Renal cortex interstitium (tissue), 11 donors: ENCODE results near the gene SLC38A2. TPM values are rescaled to one million over a fixed set of nuclear protein-coding genes. Genes with fewer than 3 reads are reported as not detected.

ENCODE experiments used
- DNase-seq, 11 donors: peaks; one replicate each; pipeline ENCODE4 v3.0.0-alpha.2; 2013; ENCODE audit warnings: low read depth in 9 of 11, low spot score in 4 of 11; ENCODE audit errors: extremely low read depth in 1 of 11
- polyA plus RNA-seq, 3 donors: library from polyadenylated mRNA; unstranded; fragments of 120-200 nt; gene quantifications; one replicate each; pipeline ENCODE4 v1.2.1, GENCODE V29; 2013; ENCODE audit not compliant: insufficient read length in 3 of 3

SLC38A2 gene
- polyA plus RNA-seq, 3 donors, result 168 to 236 (median 192) TPM

GRCh38 chr12:46369474-46370379, 2.8 kb downstream of the SLC38A2 start:
- DNase-seq, result no peak

DNA sequence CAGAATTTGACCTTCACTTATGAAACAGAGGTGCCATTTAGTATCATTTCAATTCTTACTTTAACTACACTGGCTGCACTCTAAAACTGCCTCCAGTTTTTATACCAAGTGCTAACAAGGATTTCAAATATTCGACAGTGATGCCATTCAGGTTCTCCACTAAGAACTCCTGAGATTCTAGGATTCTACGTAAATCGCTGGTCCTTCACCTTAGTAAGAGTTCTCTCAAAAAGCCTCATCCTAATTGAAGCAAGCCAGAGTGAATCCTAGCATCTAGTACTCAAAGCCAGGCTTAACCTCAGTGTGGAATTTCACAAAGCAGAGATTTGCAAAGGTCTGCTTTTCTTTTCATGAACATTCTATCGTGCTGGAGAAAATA, 3.5 kb downstream of the SLC38A2 start:
- DNase-seq, result no peak

GRCh38 chr12:46368684-46369083, 3.9 kb downstream of the SLC38A2 start:
- no peak for DNase-seq

DNA sequence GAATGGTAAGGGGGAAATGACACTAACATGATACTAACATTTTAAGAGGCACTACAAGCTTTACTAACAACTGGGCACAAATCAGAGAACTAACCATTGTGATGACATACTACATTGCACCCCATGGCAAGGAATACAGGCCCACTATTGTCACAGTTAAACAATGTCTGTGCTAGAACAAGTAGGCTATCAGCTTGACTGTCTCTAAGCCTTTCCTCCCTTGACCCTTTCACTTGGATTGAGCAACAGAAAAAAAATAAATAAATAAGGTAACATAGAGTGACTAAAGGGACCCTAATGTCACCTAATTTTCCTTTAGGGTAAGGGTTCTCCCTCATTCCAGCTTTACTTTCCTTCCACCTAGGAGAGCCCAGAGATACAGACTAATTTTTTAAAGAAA, 4.4 kb downstream of the SLC38A2 start:
- DNase-seq, result no peak

DNA sequence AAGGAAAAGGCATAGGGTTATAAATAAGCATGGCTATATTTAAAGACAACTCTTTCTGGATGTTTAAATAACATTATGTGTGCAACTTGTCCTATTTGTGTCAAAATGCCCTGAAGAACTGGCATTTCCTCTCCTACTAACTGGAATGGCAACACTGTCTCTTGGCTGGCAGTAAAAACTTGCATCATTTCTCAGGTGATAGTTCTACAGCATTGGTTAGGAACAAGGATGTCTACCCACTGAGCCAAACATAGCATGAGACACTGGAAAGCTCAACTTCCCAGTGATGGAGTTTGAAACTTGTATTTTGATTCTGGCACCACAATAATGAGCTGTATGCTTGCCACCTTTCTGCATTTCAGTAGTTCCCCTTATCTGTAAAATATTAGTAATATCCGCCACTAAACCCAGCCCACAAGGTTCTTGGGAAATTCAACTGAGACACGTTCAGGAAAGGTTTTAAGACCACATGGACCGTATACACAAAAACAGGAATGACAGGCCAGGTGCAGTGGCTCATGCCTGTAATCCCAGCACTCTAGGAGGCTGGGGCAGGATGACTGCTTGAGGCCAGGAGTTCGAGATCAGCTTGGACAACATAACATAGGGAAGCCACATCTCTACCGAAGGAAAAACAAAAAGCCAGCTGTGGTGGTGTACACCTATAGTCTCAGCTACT, 5.1 kb downstream of the SLC38A2 start:
- DNase-seq, result no peak

DNA sequence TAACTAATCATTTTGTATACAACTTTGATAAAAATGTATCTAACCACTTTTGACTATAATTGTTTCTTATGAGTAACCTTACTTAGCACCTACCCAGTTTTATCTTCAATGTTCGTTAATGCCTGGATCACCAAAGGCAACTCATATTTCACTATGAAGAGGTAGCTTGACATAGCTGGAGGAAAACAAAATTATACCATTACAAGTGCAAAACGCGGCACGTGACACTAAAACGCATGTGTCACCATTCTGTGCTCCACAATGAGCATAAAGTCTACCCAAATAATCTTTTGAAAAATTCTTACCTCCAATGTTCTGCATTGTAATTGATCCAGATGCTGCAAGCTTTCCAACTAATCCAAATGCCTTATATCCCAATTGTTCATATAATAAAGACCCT, 5.8 kb downstream of the SLC38A2 start:
- DNase-seq, result no peak

DNA sequence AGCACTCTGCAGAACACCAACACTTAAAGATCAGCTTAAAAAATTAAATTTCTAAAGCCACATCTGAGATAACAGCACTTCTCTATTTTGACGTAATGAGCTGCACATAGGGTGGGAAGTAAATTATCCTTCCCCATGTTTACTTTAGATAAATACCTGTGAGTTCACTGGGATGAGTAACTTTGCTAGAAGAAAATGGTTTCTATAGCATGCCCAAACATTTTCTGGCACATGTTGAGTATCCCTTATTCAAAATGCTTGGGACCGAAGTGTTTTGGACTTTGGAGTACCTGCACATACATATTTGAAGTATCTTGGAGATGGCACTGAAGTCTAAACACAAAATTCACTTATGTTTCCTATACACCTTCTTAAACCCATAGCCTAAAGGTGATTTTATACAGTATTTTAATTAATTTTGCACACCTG, 6.6 kb downstream of the SLC38A2 start:
- DNase-seq, result no peak

DNA sequence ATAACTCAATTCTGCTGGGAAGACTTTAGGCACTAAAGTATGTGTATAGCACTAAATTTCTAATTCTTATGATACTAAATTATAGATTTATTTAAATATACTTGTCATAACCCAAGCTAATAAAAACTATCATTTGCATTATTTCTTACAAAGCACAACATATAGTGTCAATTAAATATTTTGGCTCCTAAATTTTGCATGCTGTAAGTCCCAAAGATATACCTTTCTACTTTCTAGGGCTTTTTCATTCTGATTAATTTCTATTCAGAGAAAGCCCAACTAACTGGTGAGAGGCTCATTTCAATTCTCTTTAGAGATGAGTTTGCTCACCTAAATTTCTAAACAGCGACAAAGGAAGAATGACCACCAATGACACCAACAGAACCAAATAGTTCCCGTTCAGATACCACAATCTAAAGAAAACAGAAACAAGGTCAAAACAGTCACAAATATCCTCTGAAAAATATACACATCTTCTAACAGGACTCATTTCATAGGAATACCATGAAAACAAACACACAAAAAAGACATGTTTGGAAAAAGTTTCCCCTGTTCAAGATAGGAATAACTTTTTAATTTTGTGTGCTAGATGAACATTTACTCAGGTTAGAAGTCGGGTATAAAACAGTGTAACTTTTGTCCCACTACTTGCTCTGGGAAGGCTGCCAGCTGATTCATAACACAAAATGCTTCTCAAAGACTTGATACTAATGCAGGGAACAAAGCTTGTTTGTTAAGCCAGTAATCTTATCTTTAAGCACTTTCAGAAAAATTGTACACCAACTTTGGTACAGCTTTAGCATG, 7.6 kb downstream of the SLC38A2 start:
- DNase-seq, result no peak

- no peak for DNase-seq
Observed at GRCh38 chr12:46364300-46364696, 8.3 kb downstream of the SLC38A2 start.

DNA sequence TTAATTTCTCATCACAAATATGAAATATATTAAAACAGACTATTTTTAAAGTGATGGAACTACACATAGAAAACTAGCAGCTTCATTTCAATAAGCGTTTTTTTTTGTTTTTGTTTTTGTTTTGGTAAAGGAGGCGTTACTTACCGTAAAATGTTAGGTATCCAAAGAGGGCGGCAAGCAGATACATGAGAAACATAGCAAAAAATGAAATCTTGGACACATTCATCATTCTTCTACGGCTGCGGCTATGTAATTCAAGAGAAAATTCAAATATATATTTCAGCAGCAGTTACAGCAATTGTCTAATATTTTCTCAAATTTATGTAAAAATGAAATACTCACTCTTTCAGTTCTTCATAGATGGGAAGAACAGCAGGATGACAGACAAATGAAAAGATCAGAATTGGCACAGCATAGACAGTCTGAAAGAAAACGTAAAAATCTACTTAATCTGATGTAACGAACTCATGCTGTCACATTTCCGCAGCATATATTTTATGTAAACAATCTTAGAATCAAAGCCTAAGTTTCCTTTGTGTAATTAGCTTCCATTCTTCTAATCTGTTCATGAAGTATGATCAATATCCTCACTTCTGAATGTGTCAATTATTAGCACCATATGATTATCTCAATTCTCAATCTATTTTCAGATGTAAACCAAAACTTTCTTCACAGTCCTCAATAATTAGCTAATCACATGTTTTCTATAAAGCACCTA, 8.8 kb downstream of the SLC38A2 start:
- no peak for DNase-seq

- no peak for DNase-seq
Observed at GRCh38 chr12:46362895-46363581, 9.5 kb downstream of the SLC38A2 start.

GRCh38 chr12:46361667-46362034, 10.9 kb downstream of the SLC38A2 start:
- DNase-seq, result no peak

- DNase-seq, result no peak
Observed at GRCh38 chr12:46360908-46361666, 11.5 kb downstream of the SLC38A2 start.

GRCh38 chr12:46360370-46360769, 12.2 kb downstream of the SLC38A2 start:
- no peak for DNase-seq

DNA sequence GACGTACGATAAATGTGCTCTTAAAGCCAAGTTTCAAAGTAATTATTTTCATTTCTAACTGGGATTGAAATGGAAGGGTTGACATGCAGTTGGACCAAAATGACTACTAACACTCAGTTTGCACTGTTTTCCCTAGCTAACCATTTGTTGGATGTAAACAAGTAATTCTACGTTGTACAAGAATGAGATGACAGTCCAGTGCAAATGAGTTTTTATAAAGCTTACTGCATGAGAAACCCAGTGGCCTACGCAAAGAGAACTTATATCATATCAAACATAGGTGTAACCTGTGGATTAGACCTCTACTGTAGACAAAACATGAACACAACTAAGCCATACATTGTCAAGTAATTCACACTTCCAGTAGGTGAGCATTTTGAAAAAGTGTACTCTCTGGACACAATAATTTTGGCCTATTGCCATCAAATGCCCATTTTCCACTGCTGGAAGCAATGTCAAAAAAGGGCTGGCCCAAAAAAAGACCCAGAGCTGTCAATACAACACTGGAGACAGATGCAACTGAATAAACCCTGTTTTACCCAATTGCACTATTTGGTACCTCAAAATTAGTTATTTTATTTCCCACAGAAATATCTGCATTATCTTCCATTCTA, 12.8 kb downstream of the SLC38A2 start:
- no peak for DNase-seq

DNA sequence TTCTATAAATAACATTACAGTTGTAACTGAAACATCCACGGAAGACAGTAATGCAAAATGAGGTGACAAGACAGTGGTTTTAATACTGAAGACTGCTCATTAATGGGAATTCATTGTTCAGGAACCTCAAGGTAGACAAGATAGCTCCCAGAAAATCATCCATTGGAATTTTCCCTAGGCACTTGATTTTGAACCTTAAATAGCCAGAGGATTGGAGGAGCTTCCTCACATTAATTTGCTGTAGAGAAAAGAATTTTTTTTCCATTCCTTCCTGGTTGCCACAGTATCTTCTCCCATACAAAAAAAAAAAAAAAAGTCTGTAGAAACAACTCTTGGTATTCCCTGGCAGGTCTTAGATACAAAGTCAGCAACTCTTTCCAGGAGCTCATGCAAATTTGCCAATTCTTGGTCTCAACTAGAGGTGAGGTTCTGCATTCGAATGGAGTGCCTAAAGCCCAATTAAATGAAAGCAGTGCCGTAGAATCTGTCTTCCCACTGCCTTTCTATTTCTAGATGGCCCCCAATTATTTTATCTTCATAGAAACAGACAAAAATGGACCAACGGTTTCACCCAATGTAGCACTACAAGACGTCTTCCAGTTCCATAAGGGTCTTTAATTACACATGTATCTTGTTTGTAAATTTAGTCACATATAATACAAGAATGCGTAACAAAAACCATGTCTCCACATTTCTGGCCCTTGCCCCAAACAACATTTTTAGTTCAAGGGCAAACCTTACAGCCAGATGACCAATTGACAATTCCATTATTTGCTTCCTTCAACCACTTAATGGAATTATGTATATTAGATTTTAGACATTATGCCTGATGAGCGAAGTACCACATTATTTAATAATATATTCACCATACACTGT, 13.5 kb downstream of the SLC38A2 start:
- DNase-seq, result no peak

- no peak for DNase-seq
Observed at GRCh38 chr12:46358325-46358700, 14.3 kb downstream of the SLC38A2 start.
